GM23338 (cell line): ENCODE data around the gene PRR35. TPM values are rescaled to one million over a fixed set of nuclear protein-coding genes. Genes with fewer than 3 reads are reported as not detected.

Source experiments
- ATAC-seq: fragments of 200-7000 bp; cut with Tn5 transposase; 3 replicates; pipeline ENCODE4 v1.9.1; 2020
- DNase-seq: peaks from one replicate; pipeline ENCODE4 v3.0.0-alpha.2; 2015; ENCODE audit warnings: low spot score
- H2AFZ ChIP-seq: fragments of 200-600 bp; sonication (generic); 2 replicates; pipeline ENCODE4 v1.8.0; 2016; ENCODE audit warnings: antibody characterized with exemption, mild to moderate bottlenecking, moderate library complexity
- H3F3A ChIP-seq: fragments of 200-600 bp; sonication (generic); replicated peaks from 2 replicates; pipeline ENCODE4 v1.8.0; 2017; ENCODE audit warnings: antibody characterized with exemption, mixed run types, low read depth
- H3K27ac ChIP-seq: fragments of 200-600 bp; sonication (generic); 2 replicates; pipeline ENCODE4 v1.6.1; 2016; ENCODE audit warnings: low read depth
- H3K27me3 ChIP-seq: fragments of 200-600 bp; sonication (generic); 2 replicates; pipeline ENCODE4 v1.8.0; 2016; ENCODE audit warnings: mild to moderate bottlenecking, mixed run types, moderate library complexity; ENCODE audit not compliant: insufficient read depth
- H3K36me3 ChIP-seq: fragments of 200-600 bp; sonication (generic); 2 replicates; pipeline ENCODE4 v1.8.0; 2016; ENCODE audit warnings: mild to moderate bottlenecking; ENCODE audit not compliant: insufficient read depth
- H3K4me1 ChIP-seq: fragments of 200-600 bp; sonication (generic); 2 replicates; pipeline ENCODE4 v1.8.0; 2016; ENCODE audit warnings: mild to moderate bottlenecking, moderate library complexity; ENCODE audit not compliant: insufficient read depth
- H3K4me2 ChIP-seq: fragments of 200-600 bp; sonication (generic); 2 replicates; pipeline ENCODE4 v1.7.1; 2017; ENCODE audit warnings: mixed run types
- H3K4me3 ChIP-seq: fragments of 200-600 bp; sonication (generic); 2 replicates; pipeline ENCODE4 v1.6.1; 2016; ENCODE audit warnings: mixed run types
- H3K79me2 ChIP-seq: fragments of 200-600 bp; sonication (generic); replicated peaks from 2 replicates; pipeline ENCODE4 v1.8.0; 2017; ENCODE audit warnings: mild to moderate bottlenecking; ENCODE audit not compliant: insufficient read depth
- H3K9me2 ChIP-seq: fragments of 200-600 bp; sonication (generic); 2 replicates; pipeline ENCODE4 v1.8.0; 2017; ENCODE audit not compliant: insufficient read depth
- H4K20me1 ChIP-seq: fragments of 200-600 bp; sonication (generic); replicated peaks from 2 replicates; pipeline ENCODE4 v1.8.0; 2017; ENCODE audit warnings: mild to moderate bottlenecking; ENCODE audit not compliant: insufficient read depth
- H3K27ac Mint-ChIP-seq: 2 replicates; pipeline ENCODE4 v1.8.0; 2020; ENCODE audit warnings: inconsistent platforms, mild to moderate bottlenecking, moderate library complexity, mixed read lengths
- H3K27me3 Mint-ChIP-seq: 3 replicates; pipeline ENCODE4 v1.8.0; 2022; ENCODE audit warnings: low read depth, mild to moderate bottlenecking, moderate library complexity, mixed read lengths, inconsistent platforms; ENCODE audit not compliant: insufficient read depth, poor library complexity
- H3K36me3 Mint-ChIP-seq: 3 replicates; pipeline ENCODE4 v1.8.0; 2021; ENCODE audit warnings: low read depth, mild to moderate bottlenecking, inconsistent platforms, moderate library complexity, mixed read lengths
- H3K4me1 Mint-ChIP-seq: 3 replicates; pipeline ENCODE4 v1.8.0; 2020; ENCODE audit warnings: mild to moderate bottlenecking, inconsistent platforms, mixed read lengths
- H3K4me3 Mint-ChIP-seq: 3 replicates; pipeline ENCODE4 v1.8.0; 2021; ENCODE audit warnings: moderate library complexity, mild to moderate bottlenecking, inconsistent platforms, mixed read lengths
- H3K9me3 Mint-ChIP-seq: 3 replicates; pipeline ENCODE4 v1.8.0; 2020; ENCODE audit warnings: moderate library complexity, mild to moderate bottlenecking, inconsistent platforms, mixed read lengths
- CREB1 ChIP-seq: fragments of 250-450 bp; sonication (Bioruptor Pico); IDR thresholded peaks from 2 replicates; pipeline ENCODE4 v1.5.0; 2020; ENCODE audit warnings: low read depth, mild to moderate bottlenecking, moderate library complexity
- CTCF ChIP-seq, 2 experiments: fragments of 200-600 bp in 1 of 2; sonication (generic) in 1 of 2; conservative IDR thresholded peaks; 2 replicates each; pipeline versions ENCODE4 v1.5.1 to v1.6.1; 2016 to 2017; ENCODE audit warnings: antibody characterized with exemption in 2 of 2, low read depth in 2 of 2, mild to moderate bottlenecking in 2 of 2, moderate library complexity in 1 of 2
- ETS1 ChIP-seq: IDR thresholded peaks from 2 replicates; pipeline ENCODE4 v1.6.1; 2016; ENCODE audit warnings: antibody characterized with exemption
- EZH2 ChIP-seq: fragments of 200-600 bp; sonication (generic); IDR thresholded peaks from one replicate; pipeline ENCODE4 v1.8.0; 2017; ENCODE audit warnings: antibody characterized with exemption, mild to moderate bottlenecking, low read depth; ENCODE audit not compliant: unreplicated experiment
- JUNB ChIP-seq: IDR thresholded peaks from one replicate; pipeline ENCODE4 v1.6.1; 2016; ENCODE audit warnings: antibody characterized with exemption; ENCODE audit not compliant: unreplicated experiment
- NANOG ChIP-seq: IDR thresholded peaks from 2 replicates; pipeline ENCODE4 v1.6.1; 2016; ENCODE audit warnings: antibody characterized with exemption, borderline replicate concordance
- POLR2AphosphoS5 ChIP-seq: IDR thresholded peaks from 2 replicates; pipeline ENCODE4 v1.6.1; 2016; ENCODE audit warnings: antibody characterized with exemption, low read depth
- REST ChIP-seq: IDR thresholded peaks from one replicate; pipeline ENCODE4 v1.6.1; 2018; ENCODE audit warnings: antibody characterized with exemption; ENCODE audit not compliant: unreplicated experiment
- ZNF114 ChIP-seq: fragments of 250-450 bp; sonication (Bioruptor Pico); IDR thresholded peaks from 2 replicates; pipeline ENCODE4 v1.5.0; 2020; ENCODE audit warnings: mild to moderate bottlenecking, moderate library complexity
- ZNF331 ChIP-seq: fragments of 250-450 bp; sonication (Bioruptor Pico); IDR thresholded peaks from 2 replicates; pipeline ENCODE4 v1.5.0; 2020; ENCODE audit warnings: low read depth, mild to moderate bottlenecking, moderate library complexity
- polyA plus RNA-seq: library from polyadenylated mRNA; unstranded; fragments of >200 nt; fragmentation: Nextera tagmentation; extraction: Ambion mirVana; gene quantifications from 2 replicates; pipeline ENCODE4 v1.2.1, GENCODE V29; 2016
- total RNA-seq: library from RNA; depleted of rRNA; stranded (reverse); fragments of >200 nt; shearing (Covaris generic); gene quantifications from 2 replicates; pipeline ENCODE4 v1.2.3, GENCODE V29; 2014

The PRR35 gene
- total and polyA plus RNA-seq, 2 experiments from 2014 or later = 0.32 to 1.4 TPM

GRCh38 chr16:582218-582613, 22.0 kb downstream of the PRR35 start:
- DNase-seq (peak; percentile 26), ATAC-seq (no peak)
- Histone ChIP-seq H2AFZ (no peak overlapping the region), H3K36me3 (no peaks in the 10 kb centered on the region), H3F3A (peaks cover 10% of the 10 kb centered on the region; the same call in 1 of the 2 replicates), H3K9me2 (no peaks in the 10 kb centered on the region), H3K4me3 (no peak overlapping the region), H3K4me1 (peaks cover 5% of the 10 kb centered on the region; the same call in 1 of the 2 replicates), H3K4me2 (no peak overlapping the region), H3K27me3 (peaks cover 20% of the 10 kb centered on the region), H3K79me2 (no peaks in the 10 kb centered on the region), H3K27ac (no peak overlapping the region), H4K20me1 (peaks cover under 1% of the 10 kb centered on the region; the same call in 1 of the 2 replicates)
- H3K27ac Mint-ChIP-seq = no peak overlapping the region
- TF ChIP-seq ETS1 (no peak), CTCF (conservative IDR thresholded peaks at IDR 0.05; ENCODE audit: low read depth in 2 of 2) (0 out of 4 replicates have a peak, but pooled peaks of 1 of the 2 experiments have one; percentile 3)
- H3K4me1 Mint-ChIP-seq = peaks cover 4% of the 10 kb centered on the region; the same call in 2 of the 3 replicates
- no peaks in the 10 kb centered on the region; the same call in 2 of the 3 replicates for H3K9me3 Mint-ChIP-seq
- peaks cover 17% of the 10 kb centered on the region for H3K27me3 Mint-ChIP-seq
- no peaks in the 10 kb centered on the region for H3K36me3 Mint-ChIP-seq
- no peak overlapping the region for H3K4me3 Mint-ChIP-seq

GRCh38 chr16:582614-583331, 22.6 kb downstream of the PRR35 start:
- ATAC-seq = peak; percentile 10
- peaks cover 18% of the 10 kb centered on the region for H3K27me3 Mint-ChIP-seq
- no peak overlapping the region for H3K27ac ChIP-seq

GRCh38 chr16:583470-583814, 23.2 kb downstream of the PRR35 start:
- peaks cover 5% of the 10 kb centered on the region; the same call in 1 of the 2 replicates for H3K4me1 ChIP-seq
- peaks cover 8% of the 10 kb centered on the region for H3K79me2 ChIP-seq
- no peaks in the 10 kb centered on the region for H3K36me3 Mint-ChIP-seq
- ATAC-seq (peak; percentile 56), DNase-seq (peak; percentile 80)
- no peak overlapping the region for H2AFZ ChIP-seq
- H3F3A ChIP-seq = peaks cover 13% of the 10 kb centered on the region; the same call in 1 of the 2 replicates
- H3K9me3 Mint-ChIP-seq = no peaks in the 10 kb centered on the region; the same call in 2 of the 3 replicates
- peaks cover 30% of the 10 kb centered on the region for H3K27me3 ChIP-seq
- peaks cover 7% of the 10 kb centered on the region for H3K4me1 Mint-ChIP-seq
- H3K27ac ChIP-seq = no peak overlapping the region
- H3K27ac Mint-ChIP-seq = no peak overlapping the region
- H3K36me3 ChIP-seq = no peaks in the 10 kb centered on the region
- peak overlapping the region; percentile 74 for H3K4me2 ChIP-seq
- peak overlapping the region; percentile 24; the same call in 1 of the 3 replicates for H3K4me3 Mint-ChIP-seq
- no peaks in the 10 kb centered on the region for H3K9me2 ChIP-seq
- H3K4me3 ChIP-seq = peak overlapping the region; percentile 44; the same call in 1 of the 2 replicates
- H4K20me1 ChIP-seq = peaks cover 12% of the 10 kb centered on the region
- H3K27me3 Mint-ChIP-seq = peaks cover 20% of the 10 kb centered on the region
- no peak for TF ChIP-seq REST
- no peak for TF ChIP-seq JUNB
- TF ChIP-seq POLR2AphosphoS5 = no peak
- TF ChIP-seq NANOG = no peak
- TF ChIP-seq CREB1 (CRISPR knock-in tag) = no peak
- no peak for TF ChIP-seq EZH2
- no peak for TF ChIP-seq ZNF114 (CRISPR knock-in tag)
- TF ChIP-seq ZNF331 (CRISPR knock-in tag) = no peak
- no peak for TF ChIP-seq ETS1

More at GRCh38 chr16:582614-583331, 22.6 kb downstream of the PRR35 start:
- Histone ChIP-seq H3K4me3 (no peak overlapping the region), H3K27me3 (peaks cover 26% of the 10 kb centered on the region), H3K4me1 (peaks cover 5% of the 10 kb centered on the region; the same call in 1 of the 2 replicates), H3F3A (peaks cover 10% of the 10 kb centered on the region; the same call in 1 of the 2 replicates), H4K20me1 (peaks cover 6% of the 10 kb centered on the region), H3K4me2 (peak overlapping the region; percentile 74; the same call in 1 of the 2 replicates), H3K79me2 (peaks cover 3% of the 10 kb centered on the region), H2AFZ (no peak overlapping the region), H3K36me3 (no peaks in the 10 kb centered on the region), H3K9me2 (no peaks in the 10 kb centered on the region)
- no peaks in the 10 kb centered on the region; the same call in 2 of the 3 replicates for H3K9me3 Mint-ChIP-seq
- H3K4me1 Mint-ChIP-seq = peaks cover 7% of the 10 kb centered on the region
- no peaks in the 10 kb centered on the region for H3K36me3 Mint-ChIP-seq
- TF ChIP-seq CREB1 (CRISPR knock-in tag) = no peak
- peak; percentile 45 for DNase-seq
- no peak overlapping the region for H3K27ac Mint-ChIP-seq
- H3K4me3 Mint-ChIP-seq = no peak overlapping the region
